GM19324 (cell line): ENCODE data around the gene BBS9.

ENCODE experiments used
- ATAC-seq: cut with Tn5 transposase; IDR thresholded peaks from one replicate; pipeline ENCODE4 v1.9.1; 2021; ENCODE audit warnings: mild to moderate bottlenecking, moderate library complexity; ENCODE audit not compliant: unreplicated experiment, low FRiP score

Gene BBS9

DNA sequence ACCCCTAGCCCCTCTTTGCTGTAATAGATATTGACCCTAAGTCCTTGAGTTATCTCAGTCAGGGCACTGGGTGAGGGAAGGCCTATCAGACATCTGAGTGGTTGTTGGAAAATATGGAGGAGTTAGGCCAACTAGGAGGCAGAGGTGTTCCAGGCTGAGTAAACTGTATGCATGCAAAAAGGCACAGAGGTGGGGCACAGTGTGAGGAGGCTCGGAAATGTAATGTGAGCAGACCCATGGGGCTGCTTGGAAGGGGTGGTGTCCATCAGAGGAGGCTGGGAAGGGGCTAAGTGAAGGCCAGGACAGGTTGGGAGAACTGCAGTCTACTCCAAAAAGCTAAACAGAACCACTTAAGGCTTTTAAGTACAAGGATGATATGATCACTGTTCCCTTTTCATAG, 452.7 kb downstream of the BBS9 start:
- ATAC-seq, result no peak

DNA sequence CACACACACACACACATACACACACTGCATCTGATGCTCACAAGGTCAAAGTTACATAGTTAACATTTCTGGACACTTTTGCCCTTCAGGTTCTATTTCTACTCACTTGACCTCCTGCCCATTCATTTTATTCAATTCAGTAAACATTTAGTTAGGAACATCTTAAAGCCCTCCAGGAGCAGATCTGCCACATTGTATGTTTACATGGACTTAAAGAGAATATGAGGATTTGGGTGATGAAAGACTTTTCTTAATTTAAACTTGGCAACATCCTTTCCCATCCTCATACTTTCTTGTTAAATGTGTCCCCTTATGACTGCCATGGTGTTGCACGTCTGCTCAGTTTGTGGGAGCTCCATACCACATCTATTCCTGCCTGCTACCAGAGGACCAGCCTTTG, 453.2 kb downstream of the BBS9 start:
- no peak for ATAC-seq

GRCh38 chr7:33589911-33590310, 460.5 kb downstream of the BBS9 start:
- no peak for ATAC-seq

DNA sequence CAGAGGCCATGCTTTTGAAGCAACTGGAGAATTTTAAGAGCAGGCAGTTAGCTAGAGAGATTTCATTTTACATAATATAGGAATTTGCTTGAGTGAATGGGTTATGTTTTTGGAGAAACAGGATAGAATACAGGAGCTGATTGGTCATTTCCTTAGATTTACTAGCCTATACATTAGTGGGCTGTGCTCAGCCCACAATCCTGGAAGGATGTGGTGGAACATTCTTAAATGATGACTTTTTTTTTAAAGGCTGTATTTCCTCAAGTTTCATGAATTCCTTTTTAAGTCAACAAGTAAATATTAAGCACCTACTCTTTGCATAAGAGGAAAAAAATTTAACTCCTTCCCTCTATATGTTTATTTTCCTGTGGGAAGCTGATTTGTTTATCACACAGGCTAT, 461.6 kb downstream of the BBS9 start:
- ATAC-seq, result no peak

GRCh38 chr7:33591490-33591889, 462.1 kb downstream of the BBS9 start:
- ATAC-seq, result no peak

DNA sequence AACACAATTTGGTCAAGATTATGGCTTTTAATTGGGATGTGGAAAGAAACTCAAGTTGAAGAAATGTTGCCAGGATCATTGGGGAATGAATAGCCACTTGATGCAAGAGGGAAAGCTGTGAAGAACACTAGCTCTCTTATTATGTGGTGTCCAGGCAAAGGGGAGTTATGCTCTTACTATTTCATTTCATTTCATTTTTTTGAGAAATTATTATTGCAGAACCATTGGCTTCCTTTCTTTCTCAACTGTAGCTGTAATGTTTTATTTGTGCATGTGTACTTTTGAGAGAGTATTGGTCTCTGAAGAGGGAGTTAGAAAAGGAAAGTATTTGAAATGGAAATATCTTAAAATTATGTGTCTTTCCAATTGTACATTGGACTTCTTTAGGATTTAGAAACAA, 463.4 kb downstream of the BBS9 start:
- no peak for ATAC-seq

DNA sequence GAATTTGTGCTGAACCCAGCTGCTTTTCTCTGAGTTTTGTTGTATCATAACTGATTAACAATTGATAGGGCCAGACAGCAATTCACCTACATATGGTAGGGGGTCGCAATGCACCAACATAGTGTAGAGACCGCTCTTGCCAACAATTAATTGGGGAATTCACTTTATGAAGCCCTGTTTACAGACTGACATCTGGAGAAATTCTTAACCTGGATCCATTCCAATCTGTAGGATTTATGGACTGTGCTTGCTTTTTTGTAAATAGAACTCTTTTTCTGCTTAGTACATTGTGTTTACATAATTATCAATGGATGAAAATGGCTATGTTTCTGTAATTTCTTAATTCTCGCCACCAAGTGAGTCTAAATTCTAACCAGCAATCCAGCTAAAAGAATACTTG, 464.2 kb downstream of the BBS9 start:
- ATAC-seq, result no peak

GRCh38 chr7:33596686-33597085, 467.3 kb downstream of the BBS9 start:
- no peak for ATAC-seq

DNA sequence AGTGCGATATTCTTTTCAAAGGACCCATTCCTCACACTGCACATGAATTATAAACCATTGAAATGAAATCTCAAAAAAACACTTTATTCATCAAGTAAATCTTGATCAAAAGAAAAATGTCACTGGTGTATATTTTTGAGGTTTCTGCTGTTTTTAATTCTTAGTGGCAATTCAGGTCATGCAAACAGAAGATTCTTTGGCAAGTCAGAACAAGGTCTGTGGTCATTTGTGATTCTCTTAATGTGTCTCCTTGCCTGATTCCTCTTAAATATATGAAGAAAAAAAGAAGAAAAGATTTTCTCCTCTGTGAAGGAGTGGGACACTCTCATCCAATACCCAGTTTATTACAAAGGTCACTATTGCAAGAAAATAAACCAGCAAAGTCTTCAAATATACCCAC, 467.8 kb downstream of the BBS9 start:
- ATAC-seq, result no peak

GRCh38 chr7:33601101-33601500, 471.7 kb downstream of the BBS9 start:
- ATAC-seq, result no peak

GRCh38 chr7:33601884-33602283, 472.5 kb downstream of the BBS9 start:
- no peak for ATAC-seq

DNA sequence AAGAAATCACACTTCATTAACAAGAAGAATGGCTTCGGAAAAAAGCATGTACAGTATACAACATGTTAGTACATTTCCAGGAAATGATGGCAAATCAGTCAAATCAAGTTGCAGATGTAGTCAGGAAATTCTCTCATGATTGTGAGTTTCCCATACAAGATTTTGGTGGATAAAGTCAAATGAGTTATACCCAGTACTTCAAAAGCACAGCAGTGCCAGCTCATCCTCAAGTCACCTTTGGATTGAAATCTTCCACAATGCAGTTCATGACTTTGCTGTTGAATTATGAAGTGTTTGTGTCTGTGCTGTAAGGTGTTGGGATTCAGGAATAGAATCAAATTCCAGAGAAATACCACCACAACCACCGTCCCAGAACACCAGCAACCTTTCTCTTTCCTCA, 474.7 kb downstream of the BBS9 start:
- no peak for ATAC-seq

DNA sequence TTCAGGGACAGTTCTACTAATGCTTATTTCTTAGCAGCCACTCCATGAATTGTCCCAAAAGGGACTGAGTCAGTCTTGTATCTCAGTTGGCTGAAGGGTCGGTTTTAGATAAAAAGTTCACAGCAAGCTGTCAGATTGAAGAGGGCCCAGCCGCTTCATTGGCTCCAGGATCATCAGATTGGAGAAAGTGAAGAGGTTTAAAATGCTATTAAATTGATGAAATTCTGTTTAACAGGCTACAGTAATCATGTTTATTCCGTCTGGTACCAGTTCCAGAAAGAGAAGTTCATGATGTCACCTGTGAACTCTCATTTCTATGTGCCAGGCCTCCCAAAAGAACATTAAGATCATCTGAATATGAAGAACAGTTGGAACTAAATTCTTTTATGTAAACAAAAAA, 481.6 kb downstream of the BBS9 start:
- no peak for ATAC-seq

- ATAC-seq, result no peak
These were observed 483.1 kb downstream of the BBS9 start for GRCh38 chr7:33612442-33612841.

- no peak for ATAC-seq
These were observed 485.2 kb downstream of the BBS9 start for GRCh38 chr7:33614357-33615117.

GRCh38 chr7:33616752-33617151, 487.4 kb downstream of the BBS9 start:
- no peak for ATAC-seq

- ATAC-seq, result no peak
These were observed 489.9 kb downstream of the BBS9 start for GRCh38 chr7:33619264-33619663.

GRCh38 chr7:33623267-33623666, 493.9 kb downstream of the BBS9 start:
- no peak for ATAC-seq

- no peak for ATAC-seq
These were observed 494.9 kb downstream of the BBS9 start for GRCh38 chr7:33624215-33624614.

- no peak for ATAC-seq
These were observed 497.5 kb downstream of the BBS9 start for GRCh38 chr7:33626869-33627268.

- ATAC-seq, result no peak
These were observed 498.4 kb downstream of the BBS9 start for GRCh38 chr7:33627741-33628140.

- ATAC-seq, result no peak
These were observed 499.5 kb downstream of the BBS9 start for GRCh38 chr7:33628894-33629293.

DNA sequence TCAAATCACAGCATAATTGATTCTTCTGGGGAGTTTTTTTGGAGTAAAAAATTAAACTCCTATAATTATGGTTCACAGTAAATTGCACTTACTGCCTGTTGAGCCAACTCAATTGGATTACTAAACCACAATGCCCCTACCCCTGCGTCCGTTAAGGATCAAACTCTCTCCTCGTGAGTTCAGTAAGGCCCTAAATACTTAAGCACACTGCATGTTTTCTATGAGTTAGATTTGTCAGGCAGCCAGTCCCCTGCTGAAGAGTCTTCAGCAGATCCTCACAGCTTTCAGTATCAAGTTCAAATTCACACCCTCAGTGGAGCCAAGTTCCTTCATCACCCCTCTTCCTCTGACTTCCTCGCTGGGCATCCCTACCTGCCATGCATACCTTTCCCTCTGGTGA, 501.0 kb downstream of the BBS9 start:
- no peak for ATAC-seq
